ENCODE results near the gene SEC23A.
"Not testable (repeated sequence)": the region's sequence is repeated elsewhere in the genome, so short reads cannot be mapped to it uniquely, and the experiment has no call there.

Gene SEC23A

DNA sequence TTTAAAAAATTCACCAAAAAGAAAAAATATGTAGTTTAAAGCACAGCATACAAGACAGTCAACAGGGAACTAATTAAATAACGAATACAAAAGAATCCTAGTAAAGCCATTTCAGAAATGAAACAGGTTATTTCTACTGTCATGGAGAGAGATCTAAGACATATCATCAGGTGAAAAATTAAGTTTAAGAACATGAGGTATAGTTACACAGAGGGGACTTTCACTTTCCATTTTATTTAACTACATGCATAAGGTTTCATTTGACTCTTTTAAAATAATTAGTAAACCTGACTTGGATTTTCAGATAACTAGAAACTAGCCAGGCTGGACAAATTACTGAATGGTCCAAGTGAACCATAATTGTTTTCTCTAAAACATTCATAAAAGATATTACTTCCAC, 11.3 kb downstream of the SEC23A start:
- DNase-seq (ENCODE audit: low read depth in 2 of 2), result no peak

DNA sequence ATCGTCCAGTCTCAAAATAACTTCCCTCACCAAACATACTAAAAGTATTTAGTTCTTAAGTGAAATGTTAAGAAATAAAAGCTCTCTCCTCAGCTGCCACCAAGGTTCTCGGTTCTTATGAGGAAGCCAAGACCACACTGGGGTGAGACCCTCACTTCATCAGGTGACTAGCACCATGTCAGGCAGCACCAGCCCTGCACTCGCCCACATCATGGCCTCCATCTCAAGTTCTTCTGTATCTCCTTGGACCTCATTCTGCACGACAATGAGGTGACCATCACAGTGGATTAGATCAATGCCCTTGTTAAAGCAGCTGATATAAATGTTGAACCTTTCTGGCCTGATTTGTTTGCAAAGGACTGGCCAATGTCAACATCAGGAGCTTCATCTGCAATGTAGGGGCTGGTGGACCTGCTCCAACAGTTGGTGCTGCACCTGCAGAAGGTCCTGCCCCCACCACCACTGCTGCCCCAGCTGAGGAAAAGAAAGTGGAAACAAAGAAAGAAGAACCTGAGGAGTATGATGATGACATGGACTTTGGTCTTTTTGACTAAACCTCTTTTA, 12.4 kb downstream of the SEC23A start:
- DNase-seq (ENCODE audit: low read depth in 2 of 2), result no peak

DNA sequence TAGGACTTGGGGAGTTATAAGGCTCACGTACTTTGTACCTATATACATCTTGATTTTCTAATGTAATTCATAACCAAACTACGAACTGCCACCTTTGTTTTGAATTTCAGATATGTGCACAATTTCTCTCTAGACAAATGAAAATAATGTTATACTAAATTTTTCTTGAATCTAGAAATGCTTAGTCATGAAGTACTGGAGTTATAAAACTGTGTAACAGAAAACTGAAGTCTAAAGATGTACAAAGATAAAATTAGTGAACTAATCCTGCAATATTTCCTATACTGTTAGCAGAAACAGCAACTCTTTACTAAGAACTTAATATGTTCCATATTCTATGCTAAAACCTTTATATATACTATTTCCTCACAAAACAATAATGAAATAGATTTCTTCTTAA, 15.5 kb downstream of the SEC23A start:
- DNase-seq (ENCODE audit: low read depth in 2 of 2), result no peak

- no peak for DNase-seq (ENCODE audit: low read depth in 2 of 2)
Measured at GRCh38 chr14:39085933-39086332, 17.1 kb downstream of the SEC23A start.

DNA sequence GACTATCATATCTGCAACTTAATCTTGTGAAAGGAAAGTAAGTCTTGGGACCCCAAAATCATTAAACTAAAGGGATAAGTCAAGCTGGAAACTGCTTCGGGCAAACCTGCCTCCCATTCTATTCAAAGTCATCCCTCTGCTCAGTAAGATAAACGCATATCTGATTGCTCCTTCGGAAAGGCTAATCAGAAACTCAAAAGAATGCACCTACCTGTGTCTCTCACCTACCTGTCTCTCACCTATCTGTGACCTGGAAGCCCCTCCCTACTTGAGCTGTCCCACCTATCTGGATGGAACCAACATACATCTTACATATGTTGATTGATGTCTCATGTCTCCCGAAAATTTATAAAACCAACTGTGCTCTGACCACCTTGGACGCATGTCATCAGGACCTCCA, 19.9 kb downstream of the SEC23A start:
- no peak for DNase-seq (ENCODE audit: low read depth in 2 of 2)

DNA sequence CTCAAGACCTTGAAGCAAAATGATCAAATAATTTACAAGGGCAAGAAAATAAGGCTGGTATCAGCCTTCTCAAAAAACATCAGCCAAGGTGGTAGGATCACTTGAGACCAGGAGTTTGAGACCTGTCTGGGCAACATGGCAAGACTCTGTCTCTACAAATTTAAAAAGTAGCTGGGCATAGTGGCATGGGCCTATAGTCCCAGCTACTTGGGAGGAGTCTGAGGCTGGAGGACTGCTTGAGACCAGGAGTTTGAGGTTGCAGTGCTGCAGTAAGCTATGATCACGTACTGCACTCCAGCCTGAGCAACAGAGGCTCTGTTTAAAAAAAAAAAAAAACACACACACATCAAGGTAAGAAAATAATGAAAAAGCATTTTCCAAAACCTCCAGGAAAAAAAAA, 22.1 kb downstream of the SEC23A start:
- no peak for DNase-seq (ENCODE audit: low read depth in 2 of 2)

GRCh38 chr14:39071096-39071495, 31.9 kb downstream of the SEC23A start:
- no peak for DNase-seq (ENCODE audit: low read depth in 2 of 2)

- no peak for DNase-seq (ENCODE audit: low read depth in 2 of 2)
Measured at GRCh38 chr14:39069923-39070322, 33.1 kb downstream of the SEC23A start.

DNA sequence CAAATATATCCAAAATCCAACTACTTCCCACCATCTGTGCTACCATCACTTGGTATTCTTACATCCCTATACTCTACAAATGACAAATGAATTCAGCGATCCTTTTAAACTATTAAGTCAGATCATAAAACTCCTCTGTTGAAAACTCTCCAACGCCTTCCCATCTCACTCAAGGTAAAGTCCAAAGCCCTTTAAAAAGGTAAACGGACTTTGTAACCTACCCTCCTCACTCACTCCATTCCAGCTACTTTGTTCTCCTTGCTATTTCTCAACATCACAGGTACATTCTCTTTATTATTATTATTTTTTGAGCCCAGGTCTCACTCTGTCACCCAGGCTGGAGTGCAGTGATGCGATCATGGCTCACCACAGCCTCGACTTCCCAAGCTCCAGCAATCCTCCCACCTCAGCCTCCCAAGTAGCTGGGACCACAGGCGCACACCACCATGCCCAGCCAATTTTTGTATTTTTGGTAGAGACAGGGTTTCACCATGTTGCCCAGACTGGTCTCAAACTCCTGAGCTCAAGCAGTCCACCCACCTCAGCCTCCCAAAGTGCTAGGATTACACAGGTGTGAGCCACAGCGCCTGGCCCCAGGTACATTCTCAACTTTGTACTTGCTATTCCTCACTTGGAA, 33.7 kb downstream of the SEC23A start:
- not testable (repeated sequence) for DNase-seq (ENCODE audit: low read depth in 2 of 2)

DNA sequence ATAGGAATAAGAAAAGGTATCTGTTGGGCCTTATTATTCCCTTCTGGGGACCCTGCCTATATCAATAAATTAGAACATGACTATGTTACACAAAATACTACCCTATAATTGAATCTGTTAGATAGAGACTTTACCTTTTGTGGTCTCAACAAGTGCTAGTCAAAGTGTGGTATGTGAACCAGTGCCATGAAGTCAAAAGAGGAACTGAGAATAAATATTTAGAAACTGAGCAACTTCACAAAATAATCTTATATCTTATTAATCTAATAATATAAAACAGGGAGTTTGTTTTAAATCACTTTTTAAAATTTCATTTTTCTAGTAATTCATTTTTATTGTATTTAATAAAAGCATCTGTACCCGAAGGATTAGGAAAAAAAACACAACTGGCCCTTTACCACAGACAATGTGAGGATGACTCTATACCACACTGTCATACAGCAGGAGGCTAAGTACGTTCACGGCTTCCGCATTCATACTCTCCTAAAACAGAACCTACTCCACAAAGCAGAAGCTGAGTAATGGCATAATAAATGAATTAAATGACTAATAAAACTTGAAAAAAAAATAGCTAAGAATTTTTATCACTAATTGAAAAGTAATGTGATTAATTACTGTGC, 42.1 kb downstream of the SEC23A start:
- no peak for DNase-seq (ENCODE audit: low read depth in 2 of 2)

DNA sequence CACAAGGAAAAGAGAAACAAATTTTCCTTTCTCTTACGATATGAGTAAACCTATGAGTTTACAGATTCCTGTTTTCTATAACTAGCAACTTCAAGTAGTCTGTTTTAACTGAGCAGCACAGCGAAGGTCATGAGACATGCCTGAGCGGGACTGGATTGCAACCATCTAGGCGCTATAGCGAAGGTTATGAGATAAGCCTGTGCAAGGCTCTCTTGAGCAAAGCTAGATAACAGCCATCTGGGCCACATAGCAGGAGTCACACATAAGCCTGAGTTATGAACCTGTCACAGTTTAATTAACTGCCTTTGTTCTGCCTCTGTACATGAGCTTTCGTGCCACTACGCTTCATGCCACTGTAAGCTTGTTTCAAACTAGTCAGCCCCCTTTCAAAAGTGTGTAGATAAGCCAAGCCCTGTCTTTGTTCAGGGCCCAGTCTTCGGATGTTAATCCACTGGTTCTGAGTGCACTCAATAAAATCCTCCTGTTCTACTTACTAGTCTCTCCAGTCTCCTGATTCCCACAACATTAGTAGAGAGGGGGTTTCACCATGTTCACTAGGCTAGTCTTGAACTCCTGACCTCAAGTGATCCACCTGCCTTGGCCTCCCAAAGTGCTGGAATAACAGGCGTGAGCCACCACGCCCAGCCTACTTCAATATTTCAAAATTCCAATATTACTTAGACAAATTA, 47.1 kb downstream of the SEC23A start:
- no peak for DNase-seq (ENCODE audit: low read depth in 2 of 2)

DNA sequence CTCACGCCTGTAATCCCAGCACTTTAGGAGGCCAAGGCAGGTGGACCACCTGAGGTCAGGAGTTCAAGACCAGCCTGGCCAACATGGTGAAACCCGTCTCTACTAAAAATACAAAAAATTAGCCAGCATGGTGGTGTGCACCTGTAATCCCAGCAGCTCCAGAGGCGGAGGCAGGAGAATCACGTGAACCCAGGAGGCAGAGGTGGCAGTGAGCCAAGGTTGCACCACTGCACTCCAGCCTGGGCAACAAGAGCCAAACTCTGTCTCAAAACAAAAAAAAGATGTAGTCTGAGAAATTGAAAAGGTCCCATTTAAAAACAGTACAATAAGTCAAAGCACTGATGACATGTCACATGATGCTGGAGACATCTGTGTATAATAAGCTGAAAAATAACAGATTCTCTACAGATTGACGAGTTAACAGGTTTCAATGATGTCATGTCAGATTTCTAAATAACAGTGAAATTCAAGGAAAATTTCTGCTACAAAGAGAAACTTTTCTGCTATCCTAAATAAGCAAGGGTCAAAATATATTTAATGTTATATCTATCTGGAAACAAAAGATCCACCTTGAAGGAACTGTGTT, 50.1 kb downstream of the SEC23A start:
- not testable (repeated sequence) for DNase-seq (ENCODE audit: low read depth in 2 of 2)

DNA sequence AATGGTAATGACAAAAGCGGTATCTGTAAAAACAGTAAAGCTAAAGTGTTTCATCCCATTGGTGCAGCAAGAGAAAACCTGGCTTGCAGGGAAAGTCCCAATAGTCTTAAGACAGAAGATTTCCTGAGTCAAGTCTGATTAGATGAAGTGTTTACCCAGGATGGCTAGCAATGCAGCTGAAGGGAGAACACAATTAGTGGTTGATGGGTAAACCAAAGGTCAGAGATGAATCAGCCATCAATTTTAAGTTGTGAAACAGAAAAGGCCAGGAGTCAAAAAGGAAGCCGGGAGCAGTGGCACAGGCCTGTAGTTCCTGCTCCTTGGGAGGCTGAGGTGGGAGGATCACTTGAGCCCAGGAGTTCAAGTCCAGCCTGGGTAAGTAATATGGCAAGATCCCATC, 52.6 kb downstream of the SEC23A start:
- no peak for DNase-seq (ENCODE audit: low read depth in 2 of 2)

GRCh38 chr14:39045889-39046288, 57.1 kb downstream of the SEC23A start:
- not testable (repeated sequence) for DNase-seq (ENCODE audit: low read depth in 2 of 2)

DNA sequence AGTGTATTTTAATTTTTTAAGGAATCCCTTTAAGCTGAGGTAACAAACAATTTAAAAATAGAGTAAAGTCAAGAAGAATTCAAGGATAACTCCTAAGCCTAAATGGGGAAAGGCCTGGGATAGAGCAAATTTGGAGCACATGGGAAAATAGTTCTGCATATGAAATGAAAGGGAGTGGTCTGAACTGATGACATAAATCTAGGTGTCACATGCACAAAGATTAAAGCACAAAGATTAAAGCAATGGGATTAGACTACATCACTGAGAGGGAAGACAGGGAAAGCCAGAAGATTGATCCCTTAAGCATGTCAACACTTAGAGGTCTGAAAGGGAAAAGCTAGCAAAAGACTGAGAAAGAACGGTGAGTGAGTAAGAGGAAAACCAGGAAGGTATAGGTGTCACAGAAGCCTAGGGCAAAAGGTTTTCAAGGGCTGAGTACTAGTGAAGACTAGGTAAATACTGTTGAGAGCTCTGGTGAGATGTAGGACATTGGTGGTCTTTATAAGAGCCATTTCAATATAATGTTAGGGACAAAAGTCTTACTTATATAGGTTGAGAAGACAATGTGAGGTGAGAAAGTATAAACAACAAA, 59.6 kb downstream of the SEC23A start:
- DNase-seq (ENCODE audit: low read depth in 2 of 2), result no peak

DNA sequence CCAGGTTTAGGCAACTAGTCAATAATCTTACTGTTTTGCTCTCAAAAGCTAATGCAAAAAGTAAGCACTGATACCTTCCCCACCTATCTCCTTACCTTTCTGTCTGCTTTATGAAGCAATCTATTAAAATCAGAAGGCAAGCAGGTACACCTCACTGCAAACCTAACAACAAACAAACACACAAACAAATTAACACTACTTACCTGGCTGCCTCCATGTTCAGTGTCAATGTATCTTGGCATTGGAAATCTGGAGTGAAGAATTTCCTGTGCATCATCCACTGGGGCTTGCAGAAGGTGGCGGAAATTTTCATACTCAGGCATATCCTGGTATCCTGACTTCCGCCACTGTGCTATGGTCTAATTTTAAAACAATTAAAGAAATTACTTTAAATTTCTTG, 62.5 kb downstream of the SEC23A start:
- no peak for DNase-seq (ENCODE audit: low read depth in 2 of 2)

- DNase-seq (ENCODE audit: low read depth in 2 of 2), result no peak
Measured at GRCh38 chr14:39038542-39038941, 64.5 kb downstream of the SEC23A start.

- no peak for DNase-seq (ENCODE audit: low read depth in 2 of 2)
Measured at GRCh38 chr14:39036760-39037159, 66.3 kb downstream of the SEC23A start.

GRCh38 chr14:39035336-39035735, 67.7 kb downstream of the SEC23A start:
- no peak for DNase-seq (ENCODE audit: low read depth in 2 of 2)

- no peak for DNase-seq (ENCODE audit: low read depth in 2 of 2)
Measured at GRCh38 chr14:39034481-39035296, 68.3 kb downstream of the SEC23A start.

DNA sequence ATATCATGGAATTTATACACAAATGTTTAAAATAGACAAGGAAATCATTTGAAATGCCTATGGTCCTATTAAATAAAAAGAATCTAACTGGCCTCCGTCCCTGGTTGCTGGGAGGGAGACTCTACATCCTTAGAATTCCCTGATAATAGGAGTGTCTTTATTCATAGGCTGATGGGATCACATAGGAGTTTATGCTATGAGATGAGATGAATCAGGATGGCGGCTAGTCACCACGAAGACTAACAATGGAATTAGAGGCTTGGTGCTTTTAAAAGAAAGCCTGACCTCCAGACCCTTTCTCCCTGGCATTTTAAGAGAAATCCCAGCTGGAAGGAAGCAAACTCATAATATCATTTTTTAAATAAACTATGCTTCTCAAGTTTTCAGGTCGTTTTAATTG, 69.7 kb downstream of the SEC23A start:
- DNase-seq (ENCODE audit: low read depth in 2 of 2), result no peak
